ENCODE results near the gene LUZP1.

Gene LUZP1

GRCh38 chr1:23124259-23125026 lies 44.2 kb downstream of the LUZP1 start:
- no peaks in the 10 kb centered on the region for H3K36me3 ChIP-seq (ENCODE audit: control insufficient read depth, insufficient read depth, low read length)
- no peak overlapping the region for H3K4me3 ChIP-seq (replicated peaks; ENCODE audit: low read depth, low read length)
- H3K27me3 ChIP-seq (replicated peaks; ENCODE audit: control insufficient read depth, insufficient read depth, low read length) = no peaks in the 10 kb centered on the region
- no peak for TF ChIP-seq CTCF (IDR thresholded peaks at IDR 0.05; ENCODE audit: insufficient read depth, low read length, poor library complexity, severe bottlenecking)
- DNase-seq (ENCODE audit: extremely low read depth, insufficient read length) = no peak

GRCh38 chr1:23123528-23123927 lies 45.1 kb downstream of the LUZP1 start:
- H3K36me3 ChIP-seq (ENCODE audit: control insufficient read depth, insufficient read depth, low read length) = no peaks in the 10 kb centered on the region
- DNase-seq (ENCODE audit: extremely low read depth, insufficient read length) = no peak
- no peak overlapping the region for H3K4me3 ChIP-seq (replicated peaks; ENCODE audit: low read depth, low read length)
- no peaks in the 10 kb centered on the region for H3K27me3 ChIP-seq (replicated peaks; ENCODE audit: control insufficient read depth, insufficient read depth, low read length)
- no peak for TF ChIP-seq CTCF (IDR thresholded peaks at IDR 0.05; ENCODE audit: insufficient read depth, low read length, poor library complexity, severe bottlenecking)

- H3K36me3 ChIP-seq (ENCODE audit: control insufficient read depth, insufficient read depth, low read length) = no peaks in the 10 kb centered on the region
- no peak for DNase-seq (ENCODE audit: extremely low read depth, insufficient read length)
Observed at GRCh38 chr1:23122796-23123195, 45.9 kb downstream of the LUZP1 start.

GRCh38 chr1:23122023-23122748 lies 46.5 kb downstream of the LUZP1 start:
- Histone ChIP-seq H3K27me3 (replicated peaks; ENCODE audit: control insufficient read depth, insufficient read depth, low read length) (no peaks in the 10 kb centered on the region), H3K36me3 (ENCODE audit: control insufficient read depth, insufficient read depth, low read length) (no peaks in the 10 kb centered on the region), H3K4me3 (replicated peaks; ENCODE audit: low read depth, low read length) (no peak overlapping the region)
- DNase-seq (ENCODE audit: extremely low read depth, insufficient read length) = no peak
- no peak for TF ChIP-seq CTCF (IDR thresholded peaks at IDR 0.05; ENCODE audit: insufficient read depth, low read length, poor library complexity, severe bottlenecking)

More at GRCh38 chr1:23122796-23123195, 45.9 kb downstream of the LUZP1 start:
- Histone ChIP-seq H3K27me3 (replicated peaks; ENCODE audit: control insufficient read depth, insufficient read depth, low read length) (no peaks in the 10 kb centered on the region), H3K4me3 (replicated peaks; ENCODE audit: low read depth, low read length) (no peak overlapping the region)
- no peak for TF ChIP-seq CTCF (IDR thresholded peaks at IDR 0.05; ENCODE audit: insufficient read depth, low read length, poor library complexity, severe bottlenecking)

- TF ChIP-seq CTCF (IDR thresholded peaks at IDR 0.05; ENCODE audit: insufficient read depth, low read length, poor library complexity, severe bottlenecking) = no peak
- Histone ChIP-seq H3K4me3 (replicated peaks; ENCODE audit: low read depth, low read length) (no peak overlapping the region), H3K36me3 (ENCODE audit: control insufficient read depth, insufficient read depth, low read length) (no peaks in the 10 kb centered on the region), H3K27me3 (replicated peaks; ENCODE audit: control insufficient read depth, insufficient read depth, low read length) (no peaks in the 10 kb centered on the region)
- no peak for DNase-seq (ENCODE audit: extremely low read depth, insufficient read length)
Observed at GRCh38 chr1:23120383-23120782, 48.3 kb downstream of the LUZP1 start.
